Stimulated activated CD8-positive, alpha-beta memory T cell treated with anti-CD3 and anti-CD28 coated beads, Interleukin-7, amount 100 ng/mL, for 48 hours (primary cell): ENCODE measurements around the gene INTS11.

Experiments used
- DNase-seq, 2 donors: peaks; one replicate each; pipeline ENCODE4 v3.0.0-alpha.2; 2020; ENCODE audit warnings: low read depth in 1 of 2; ENCODE audit errors: extremely low read depth in 1 of 2

INTS11 gene

GRCh38 chr1:1272341-1273208 lies 51.9 kb downstream of the INTS11 start:
- DNase-seq, result no peak

GRCh38 chr1:1270813-1271212 lies 53.6 kb downstream of the INTS11 start:
- no peak for DNase-seq

- DNase-seq, result no peak
Observed at GRCh38 chr1:1268284-1268682, 56.2 kb downstream of the INTS11 start.

- no peak for DNase-seq
Observed at GRCh38 chr1:1267488-1268283, 56.8 kb downstream of the INTS11 start.

- DNase-seq, result no peak
Observed at GRCh38 chr1:1264868-1265272, 59.6 kb downstream of the INTS11 start.

GRCh38 chr1:1264026-1264425 lies 60.4 kb downstream of the INTS11 start:
- DNase-seq, result no peak

- DNase-seq, result no peak
Observed at GRCh38 chr1:1262758-1263157, 61.7 kb downstream of the INTS11 start.

GRCh38 chr1:1262071-1262470 lies 62.4 kb downstream of the INTS11 start:
- DNase-seq, result no peak
